Activated T-helper 17 cell treated with anti-CD3 and anti-CD28 coated beads, Interleukin-2, amount 50 U/mL, for 72 hours (primary cell): ENCODE data around the gene BLACAT1. TPM values are rescaled to one million over a fixed set of nuclear protein-coding genes. Genes with fewer than 3 reads are reported as not detected.
A peak's percentile ranks its signal among the peaks of the same experiment; 100 is the strongest.
"Not testable (repeated sequence)": the region's sequence is repeated elsewhere in the genome, so short reads cannot be mapped to it uniquely, and the experiment has no call there.

Source experiments
- ATAC-seq: fragments of 150-1000 bp; cut with Tn5 transposase; replicated peaks from 2 replicates; pipeline ENCODE4 v1.10.0; 2021; ENCODE audit warnings: mild to moderate bottlenecking, moderate library complexity
- H3K27ac Mint-ChIP-seq: one replicate; pipeline ENCODE4 v1.8.0; 2022; ENCODE audit warnings: mixed read lengths
- H3K27me3 Mint-ChIP-seq: one replicate; pipeline ENCODE4 v1.8.0; 2022; ENCODE audit warnings: mixed read lengths
- H3K36me3 Mint-ChIP-seq: one replicate; pipeline ENCODE4 v1.8.0; 2022; ENCODE audit warnings: low read depth, mild to moderate bottlenecking, mixed read lengths
- H3K4me1 Mint-ChIP-seq: one replicate; pipeline ENCODE4 v1.8.0; 2022; ENCODE audit warnings: mixed read lengths
- H3K4me3 Mint-ChIP-seq: one replicate; pipeline ENCODE4 v1.8.0; 2022; ENCODE audit warnings: mild to moderate bottlenecking, mixed read lengths
- H3K9me3 Mint-ChIP-seq: one replicate; pipeline ENCODE4 v1.8.0; 2022; ENCODE audit warnings: mixed read lengths
- total RNA-seq, 2 donors: library from RNA; stranded (reverse); gene quantifications; one replicate each; pipeline ENCODE4 v1.2.3, GENCODE V29; 2022

BLACAT1 gene
- total RNA-seq, 2 donors from 2014 or later: 0.61 to 0.95 TPM

- no peaks in the 10 kb centered on the region for H3K9me3 Mint-ChIP-seq
- H3K27ac Mint-ChIP-seq: peak overlapping the region; percentile 43
- H3K4me3 Mint-ChIP-seq: no peak overlapping the region
- H3K36me3 Mint-ChIP-seq: no peaks in the 10 kb centered on the region
- no peak for ATAC-seq
- H3K4me1 Mint-ChIP-seq: peaks cover 13% of the 10 kb centered on the region
- no peaks in the 10 kb centered on the region for H3K27me3 Mint-ChIP-seq
Observed at GRCh38 chr1:205443585-205444299, 12.1 kb downstream of the BLACAT1 start.

GRCh38 chr1:205442051-205442725 lies 13.7 kb downstream of the BLACAT1 start:
- peak overlapping the region; percentile 92 for H3K27ac Mint-ChIP-seq
- no peaks in the 10 kb centered on the region for H3K36me3 Mint-ChIP-seq
- no peak overlapping the region for H3K4me3 Mint-ChIP-seq
- H3K4me1 Mint-ChIP-seq: peaks cover 13% of the 10 kb centered on the region
- H3K27me3 Mint-ChIP-seq: no peaks in the 10 kb centered on the region
- H3K9me3 Mint-ChIP-seq: no peaks in the 10 kb centered on the region
- no peak for ATAC-seq

- H3K36me3 Mint-ChIP-seq: no peaks in the 10 kb centered on the region
- no peaks in the 10 kb centered on the region for H3K9me3 Mint-ChIP-seq
- H3K4me1 Mint-ChIP-seq: peaks cover 13% of the 10 kb centered on the region
- H3K27me3 Mint-ChIP-seq: no peaks in the 10 kb centered on the region
- no peak for ATAC-seq
- peak overlapping the region; percentile 92 for H3K27ac Mint-ChIP-seq
- peak overlapping the region; percentile 83 for H3K4me3 Mint-ChIP-seq
Observed at GRCh38 chr1:205441716-205442050, 14.2 kb downstream of the BLACAT1 start.

GRCh38 chr1:205441318-205441633 lies 14.6 kb downstream of the BLACAT1 start:
- Mint-ChIP-seq H3K27me3 (peaks cover 2% of the 10 kb centered on the region), H3K27ac (peak overlapping the region; percentile 92), H3K36me3 (no peaks in the 10 kb centered on the region), H3K4me3 (peak overlapping the region; percentile 83), H3K4me1 (peaks cover 13% of the 10 kb centered on the region), H3K9me3 (no peaks in the 10 kb centered on the region)
- no peak for ATAC-seq

GRCh38 chr1:205440476-205441317 lies 15.1 kb downstream of the BLACAT1 start:
- Mint-ChIP-seq H3K9me3 (no peaks in the 10 kb centered on the region), H3K4me3 (peak overlapping the region; percentile 83), H3K27me3 (peaks cover 3% of the 10 kb centered on the region), H3K36me3 (no peaks in the 10 kb centered on the region), H3K27ac (peak overlapping the region; percentile 92), H3K4me1 (peaks cover 13% of the 10 kb centered on the region)
- ATAC-seq: peak; percentile 97

GRCh38 chr1:205440121-205440475 lies 15.7 kb downstream of the BLACAT1 start:
- Mint-ChIP-seq H3K4me3 (peak overlapping the region; percentile 83), H3K9me3 (no peaks in the 10 kb centered on the region), H3K27me3 (peaks cover 6% of the 10 kb centered on the region)

GRCh38 chr1:205438213-205439158 lies 17.4 kb downstream of the BLACAT1 start:
- Mint-ChIP-seq H3K9me3 (no peaks in the 10 kb centered on the region), H3K27ac (no peak overlapping the region), H3K4me1 (peaks cover 13% of the 10 kb centered on the region), H3K4me3 (no peak overlapping the region), H3K36me3 (no peaks in the 10 kb centered on the region), H3K27me3 (peaks cover 11% of the 10 kb centered on the region)
- ATAC-seq: no peak

More at GRCh38 chr1:205440121-205440475, 15.7 kb downstream of the BLACAT1 start:
- peaks cover 13% of the 10 kb centered on the region for H3K4me1 Mint-ChIP-seq
- ATAC-seq: no peak
- no peaks in the 10 kb centered on the region for H3K36me3 Mint-ChIP-seq
- peak overlapping the region; percentile 92 for H3K27ac Mint-ChIP-seq

GRCh38 chr1:205437570-205437969 lies 18.3 kb downstream of the BLACAT1 start:
- H3K27ac Mint-ChIP-seq: no peak overlapping the region
- peaks cover 11% of the 10 kb centered on the region for H3K27me3 Mint-ChIP-seq
- peaks cover 13% of the 10 kb centered on the region for H3K4me1 Mint-ChIP-seq
- H3K36me3 Mint-ChIP-seq: no peaks in the 10 kb centered on the region
- no peak overlapping the region for H3K4me3 Mint-ChIP-seq
- no peaks in the 10 kb centered on the region for H3K9me3 Mint-ChIP-seq
- no peak for ATAC-seq

GRCh38 chr1:205436776-205437410 lies 19.0 kb downstream of the BLACAT1 start:
- Mint-ChIP-seq H3K4me3 (no peak overlapping the region), H3K27me3 (peaks cover 16% of the 10 kb centered on the region), H3K4me1 (peaks cover 13% of the 10 kb centered on the region), H3K36me3 (no peaks in the 10 kb centered on the region), H3K27ac (no peak overlapping the region), H3K9me3 (no peaks in the 10 kb centered on the region)
- no peak for ATAC-seq

- Mint-ChIP-seq H3K9me3 (no peaks in the 10 kb centered on the region), H3K27ac (no peak overlapping the region), H3K36me3 (no peaks in the 10 kb centered on the region), H3K27me3 (peaks cover 16% of the 10 kb centered on the region), H3K4me1 (peaks cover 5% of the 10 kb centered on the region), H3K4me3 (no peak overlapping the region)
- ATAC-seq: no peak
Observed at GRCh38 chr1:205435578-205436573, 20.0 kb downstream of the BLACAT1 start.

GRCh38 chr1:205434738-205435137 lies 21.1 kb downstream of the BLACAT1 start:
- Mint-ChIP-seq H3K36me3 (no peaks in the 10 kb centered on the region), H3K27me3 (peaks cover 16% of the 10 kb centered on the region), H3K9me3 (no peaks in the 10 kb centered on the region), H3K4me1 (no peaks in the 10 kb centered on the region), H3K27ac (no peak overlapping the region), H3K4me3 (no peak overlapping the region)
- ATAC-seq: no peak

- not testable (repeated sequence) for ATAC-seq, H3K4me1 Mint-ChIP-seq, H3K27ac Mint-ChIP-seq, H3K36me3 Mint-ChIP-seq, H3K4me3 Mint-ChIP-seq, H3K9me3 Mint-ChIP-seq
- H3K27me3 Mint-ChIP-seq: peaks cover 16% of the 10 kb centered on the region
Observed at GRCh38 chr1:205432692-205433091, 23.2 kb downstream of the BLACAT1 start.

GRCh38 chr1:205432116-205432515 lies 23.7 kb downstream of the BLACAT1 start:
- ATAC-seq: no peak
- no peaks in the 10 kb centered on the region for H3K4me1 Mint-ChIP-seq
- no peak overlapping the region for H3K4me3 Mint-ChIP-seq
- H3K27me3 Mint-ChIP-seq: peaks cover 16% of the 10 kb centered on the region
- no peak overlapping the region for H3K27ac Mint-ChIP-seq
- H3K36me3 Mint-ChIP-seq: no peaks in the 10 kb centered on the region
- no peaks in the 10 kb centered on the region for H3K9me3 Mint-ChIP-seq
